CD4-positive, CD25-positive, alpha-beta regulatory T cell (primary cell): Measurements from ENCODE around the gene SF3B6. TPM values are rescaled to one million over a fixed set of nuclear protein-coding genes. Genes with fewer than 3 reads are reported as not detected.

Experiments used
- ATAC-seq, 2 donors: fragments of 150-1000 bp; cut with Tn5 transposase; one replicate each; pipeline ENCODE4 v1.10.0; 2021; ENCODE audit warnings: low read depth in 2 of 2, moderate number of reproducible peaks in 2 of 2, moderate library complexity in 1 of 2
- DNase-seq, 3 donors: peaks; one replicate each; pipeline versions ENCODE4 v3.0.0 to v3.0.0-alpha.2; 2012 to 2022; ENCODE audit warnings: mixed read lengths in 1 of 3
- H3K27ac ChIP-seq: one replicate; pipeline ENCODE4 v1.7.0; 2013; ENCODE audit warnings: mild to moderate bottlenecking, low read length; ENCODE audit not compliant: insufficient read depth, poor library complexity, severe bottlenecking
- H3K27me3 ChIP-seq: one replicate; pipeline ENCODE4 v1.7.0; 2013; ENCODE audit warnings: low read length; ENCODE audit not compliant: control insufficient read depth, insufficient read depth
- H3K36me3 ChIP-seq: one replicate; pipeline ENCODE4 v1.7.0; 2013; ENCODE audit warnings: mild to moderate bottlenecking, low read length, moderate library complexity; ENCODE audit not compliant: control insufficient read depth, insufficient read depth
- H3K4me1 ChIP-seq: 2 replicates; pipeline ENCODE4 v1.7.0; 2013; ENCODE audit warnings: mild to moderate bottlenecking, low read length; ENCODE audit not compliant: insufficient read depth, control insufficient read depth, poor library complexity, severe bottlenecking
- H3K4me3 ChIP-seq: one replicate; pipeline ENCODE4 v1.7.0; 2013; ENCODE audit warnings: low read depth, mild to moderate bottlenecking, low read length, moderate library complexity
- H3K9me3 ChIP-seq, 2 experiments: 1 replicate in 1 of 2; 2 replicates in 1 of 2; pipeline ENCODE4 v1.7.0; 2013; ENCODE audit warnings: low read length in 2 of 2, mild to moderate bottlenecking in 1 of 2, moderate library complexity in 1 of 2; ENCODE audit not compliant: control insufficient read depth in 2 of 2
- H3K27ac Mint-ChIP-seq, 3 donors: one replicate each; pipeline ENCODE4 v1.8.0; 2020 to 2022; ENCODE audit warnings: mild to moderate bottlenecking in 3 of 3, mixed read lengths in 3 of 3, moderate library complexity in 2 of 3
- H3K27me3 Mint-ChIP-seq: one replicate; pipeline ENCODE4 v1.8.0; 2022; ENCODE audit warnings: mild to moderate bottlenecking, mixed read lengths
- H3K36me3 Mint-ChIP-seq: one replicate; pipeline ENCODE4 v1.8.0; 2020; ENCODE audit warnings: mixed read lengths
- H3K4me1 Mint-ChIP-seq, 4 donors: one replicate each; pipeline ENCODE4 v1.8.0; 2020 to 2022; ENCODE audit warnings: mixed read lengths in 4 of 4, mild to moderate bottlenecking in 1 of 4
- H3K4me3 Mint-ChIP-seq, 4 donors: one replicate each; pipeline ENCODE4 v1.8.0; 2020 to 2022; ENCODE audit warnings: mild to moderate bottlenecking in 4 of 4, mixed read lengths in 4 of 4, moderate library complexity in 3 of 4
- H3K9me3 Mint-ChIP-seq, 7 donors: one replicate each; pipeline ENCODE4 v1.8.0; 2020 to 2022; ENCODE audit warnings: mixed read lengths in 7 of 7, mild to moderate bottlenecking in 3 of 7, moderate library complexity in 2 of 7
- polyA plus RNA-seq, 4 donors: library from polyadenylated mRNA; unstranded; fragments of 300-500 nt; fragmentation: Illumina TruSeq; gene quantifications; one replicate each; pipeline ENCODE4 v1.2.3, GENCODE V29; 2021
- total RNA-seq: library from RNA; stranded (reverse); gene quantifications from one replicate; pipeline ENCODE4 v1.2.3, GENCODE V29; 2022

SF3B6 gene
- total RNA-seq (62.3 TPM), polyA plus RNA-seq (100 to 1,000 TPM; 200 to 255 (median 224) TPM)

DNA sequence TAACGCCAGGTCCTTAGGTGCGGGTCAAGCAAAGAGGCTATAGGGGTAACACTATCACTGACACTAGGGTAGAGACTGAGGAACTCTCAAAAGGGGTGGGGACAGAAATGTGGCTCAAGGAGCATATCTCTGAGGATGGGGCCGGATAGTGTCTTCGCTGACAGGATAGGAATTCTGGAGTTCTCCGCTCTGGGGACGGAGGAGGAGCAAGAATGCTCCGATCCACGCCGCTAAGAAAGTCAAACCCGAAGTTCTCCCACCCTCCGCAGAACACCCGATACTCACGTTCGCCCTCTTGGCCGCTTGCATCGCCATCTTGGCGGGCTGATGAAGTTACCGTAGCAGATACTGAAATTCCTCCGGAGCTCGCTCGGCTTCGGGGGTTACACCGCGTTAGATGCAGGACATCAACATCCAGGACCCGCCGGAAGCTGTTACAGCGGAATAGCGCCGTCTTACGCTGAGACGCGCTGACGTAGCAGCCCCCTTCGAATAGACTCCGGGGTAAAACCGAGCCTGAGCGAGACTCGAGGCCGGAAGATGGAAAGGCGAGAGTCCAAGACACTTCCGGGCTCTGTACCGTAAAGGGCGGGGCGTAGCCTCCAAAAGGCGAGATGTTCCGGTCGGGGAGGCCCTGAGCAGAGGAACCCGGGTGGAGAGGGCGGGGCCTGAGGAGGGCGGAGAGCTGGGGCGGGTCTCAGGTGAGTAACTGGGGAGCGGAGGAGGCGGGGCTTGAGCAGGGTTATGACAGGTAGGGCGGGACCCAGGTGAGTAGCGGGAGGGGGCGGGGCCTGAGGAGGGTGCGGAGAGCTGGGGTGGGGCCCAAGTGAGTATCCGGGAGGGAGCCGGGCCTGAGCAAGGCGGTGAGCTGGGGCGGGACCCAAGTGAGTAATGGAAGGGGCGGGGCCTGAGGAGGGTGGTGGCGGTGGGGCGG lies at the start of gene SF3B6:
Gene SF3B6, minus strand, starts transcription at position 412 of the 934 bp plus-strand sequence. Its CDS starts 97 bp downstream, at position 315.
- Mint-ChIP-seq H3K9me3 (peaks cover 0 to 2% (median 0%) of the 10 kb centered on the region in 7 donors), H3K27me3 (no peaks in the 10 kb centered on the region), H3K4me1 (peaks cover 5 to 42% (median 26%) of the 10 kb centered on the region in 4 donors), H3K27ac (peak within 1 kb of the TSS; percentile 96 to 100 (median 99)), H3K4me3 (peak within 1 kb of the TSS; percentile 98 to 100 (median 98)), H3K36me3 (peaks cover 20% of the 10 kb centered on the region)
- H3K36me3 ChIP-seq, result peaks cover 25% of the 10 kb centered on the region
- peak within 1 kb of the TSS; percentile 90 for H3K4me3 ChIP-seq
- H3K9me3 ChIP-seq, result no peaks in the 10 kb centered on the region
- no peaks in the 10 kb centered on the region for H3K27me3 ChIP-seq
- H3K4me1 ChIP-seq, result peaks cover 17% of the 10 kb centered on the region
- ATAC-seq (peak; percentile 84 to 87), DNase-seq (peak; percentile 99 to 100 (median 100))
- peak within 1 kb of the TSS; percentile 88 for H3K27ac ChIP-seq

DNA sequence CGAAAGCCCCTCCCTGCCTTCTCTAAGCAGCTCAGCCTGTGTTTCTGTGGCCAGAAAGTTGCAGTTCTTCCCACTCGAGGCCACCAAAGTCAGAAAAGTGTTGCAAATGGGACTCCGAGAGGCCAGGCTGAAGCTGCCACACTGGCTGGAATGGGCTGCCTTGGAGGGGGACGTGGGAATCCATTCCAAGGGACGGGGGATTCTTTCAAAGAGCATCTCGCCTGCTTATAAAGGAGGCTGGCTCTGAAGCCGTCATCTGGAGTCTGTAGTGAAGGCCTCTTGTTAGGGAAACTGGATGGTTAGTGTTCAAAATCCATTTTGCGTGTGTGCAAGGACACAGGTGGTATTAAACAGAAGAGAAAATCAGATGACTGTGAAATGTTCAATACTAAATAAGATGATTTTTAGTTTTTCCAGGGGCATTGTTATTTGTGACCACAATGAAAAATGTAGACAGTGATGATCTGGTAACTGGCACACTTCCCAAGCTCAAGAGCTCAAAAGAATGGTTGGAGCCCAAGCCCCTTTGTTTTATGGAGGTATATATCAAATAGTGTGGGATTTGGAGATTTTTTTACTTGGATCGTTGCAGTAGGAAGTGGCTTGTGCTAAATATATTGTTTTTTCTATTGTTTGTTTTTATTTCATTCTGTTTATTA lies 47.9 kb upstream of the SF3B6 start:
- Histone ChIP-seq H3K4me1 (peaks cover 6% of the 10 kb centered on the region), H3K27me3 (no peaks in the 10 kb centered on the region), H3K4me3 (peak overlapping the region; percentile 68), H3K27ac (no peak overlapping the region), H3K9me3 (no peaks in the 10 kb centered on the region), H3K36me3 (no peaks in the 10 kb centered on the region)
- Mint-ChIP-seq H3K9me3 (no peaks in the 10 kb centered on the region), H3K4me3 (peak overlapping the region; percentile 70 to 92 (median 80)), H3K27me3 (peaks cover 4% of the 10 kb centered on the region), H3K4me1 (peaks cover 7 to 24% (median 16%) of the 10 kb centered on the region in 4 donors), H3K27ac (peak overlapping the region; percentile 11 to 40 (median 37)), H3K36me3 (no peaks in the 10 kb centered on the region)
- ATAC-seq (no peak), DNase-seq (no peak)

DNA sequence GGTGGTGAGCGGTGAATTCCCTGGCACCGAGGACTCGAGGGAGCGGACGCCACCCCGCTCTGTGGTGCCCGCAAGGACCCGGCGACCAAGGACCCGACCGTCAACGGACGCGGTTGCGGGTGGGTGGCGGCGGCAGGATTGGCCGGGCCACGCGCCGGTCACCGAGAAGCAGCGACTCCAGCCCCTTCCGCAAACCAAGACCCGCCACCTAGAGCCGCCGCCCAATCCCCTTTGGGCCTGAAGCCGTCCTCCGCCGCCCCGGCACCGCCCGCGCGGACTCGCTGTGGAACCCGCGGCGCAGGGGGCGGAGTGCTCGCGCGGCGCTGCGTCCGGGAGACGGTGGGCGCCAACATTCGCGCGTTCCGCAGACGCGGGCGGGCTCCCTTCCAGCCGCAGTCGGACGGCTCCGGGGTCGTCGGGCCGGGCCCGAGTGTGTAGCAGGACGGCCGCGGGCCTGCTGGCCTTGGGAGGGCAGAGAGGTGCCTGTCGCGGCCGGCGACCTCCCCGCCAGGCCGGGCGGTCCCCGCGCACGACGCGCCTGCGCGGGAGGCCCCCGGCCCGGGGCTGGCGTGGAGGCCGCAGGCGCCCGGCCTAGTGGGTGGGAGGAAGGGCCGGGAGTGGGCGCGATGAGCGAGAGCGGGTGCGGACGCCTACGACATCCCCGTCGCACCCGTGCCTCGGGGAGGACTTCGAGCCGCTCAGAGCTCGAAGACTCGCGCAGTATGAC lies 47.2 kb upstream of the SF3B6 start, which contains the start of the genes FAM228B and PFN4:
Gene FAM228B, plus strand, starts transcription at position 275 of the 727 bp plus-strand sequence. CDS start 893 bp downstream, outside the sequence.
Gene PFN4, minus strand, starts transcription at position 140 of the 727 bp plus-strand sequence. CDS start 799 bp downstream, outside the sequence.
- peaks cover 4% of the 10 kb centered on the region for H3K27me3 Mint-ChIP-seq
- peak within 1 kb of the TSS; percentile 85 to 94 (median 86) for H3K4me3 Mint-ChIP-seq
- H3K4me3 ChIP-seq, result peak within 1 kb of the TSS; percentile 68
- peaks cover 6% of the 10 kb centered on the region for H3K4me1 ChIP-seq
- DNase-seq (peak; percentile 22 to 79 (median 46)), ATAC-seq (peak; percentile 83 to 86)
- H3K27ac ChIP-seq, result no peak within 1 kb of the TSS
- H3K4me1 Mint-ChIP-seq, result peaks cover 9 to 24% (median 16%) of the 10 kb centered on the region in 4 donors
- peak within 1 kb of the TSS; percentile 11 to 55 (median 40) for H3K27ac Mint-ChIP-seq
- no peaks in the 10 kb centered on the region for H3K36me3 Mint-ChIP-seq
- H3K9me3 Mint-ChIP-seq, result no peaks in the 10 kb centered on the region
- no peaks in the 10 kb centered on the region for H3K9me3 ChIP-seq
- no peaks in the 10 kb centered on the region for H3K27me3 ChIP-seq
- no peaks in the 10 kb centered on the region for H3K36me3 ChIP-seq

GRCh38 chr2:24122366-24123194 lies 46.5 kb upstream of the SF3B6 start:
- H3K27ac ChIP-seq, result no peak overlapping the region
- no peaks in the 10 kb centered on the region for H3K36me3 Mint-ChIP-seq
- no peaks in the 10 kb centered on the region for H3K36me3 ChIP-seq
- peak in 1 of 3 donors; percentile 16 for DNase-seq
- H3K9me3 Mint-ChIP-seq, result no peaks in the 10 kb centered on the region
- H3K4me3 Mint-ChIP-seq, result peak overlapping the region; percentile 85 to 94 (median 86)
- peaks cover 6% of the 10 kb centered on the region for H3K4me1 ChIP-seq
- peaks cover 4% of the 10 kb centered on the region for H3K27me3 Mint-ChIP-seq
- H3K27ac Mint-ChIP-seq, result peak overlapping the region in 1 of 3 donors; percentile 55
- no peaks in the 10 kb centered on the region for H3K9me3 ChIP-seq
- peak overlapping the region; percentile 62 for H3K4me3 ChIP-seq
- ATAC-seq, result no peak
- H3K27me3 ChIP-seq, result no peaks in the 10 kb centered on the region
- H3K4me1 Mint-ChIP-seq, result peaks cover 12 to 24% (median 16%) of the 10 kb centered on the region in 4 donors

DNA sequence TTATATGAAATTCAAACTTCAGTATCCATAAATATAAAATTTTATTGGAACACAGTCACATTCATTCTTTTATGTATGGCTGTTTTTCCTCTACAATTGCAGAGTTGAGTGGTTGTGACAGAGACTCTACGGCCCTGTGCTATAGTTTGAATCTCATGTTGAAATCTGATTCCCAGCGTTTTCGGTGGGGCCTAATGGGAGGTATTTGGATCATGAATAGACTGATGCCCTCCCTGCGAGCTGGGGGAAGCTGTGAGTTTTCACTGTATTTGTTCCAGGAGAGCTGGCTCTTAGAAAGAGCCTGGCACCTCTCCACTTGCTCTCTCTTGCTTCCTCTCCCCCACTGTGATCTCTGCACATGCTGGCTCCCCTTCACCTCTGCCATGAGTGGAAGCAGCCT lies 45.3 kb upstream of the SF3B6 start:
- H3K36me3 Mint-ChIP-seq, result no peaks in the 10 kb centered on the region
- Histone ChIP-seq H3K4me3 (no peak overlapping the region), H3K36me3 (no peaks in the 10 kb centered on the region), H3K9me3 (no peaks in the 10 kb centered on the region), H3K27ac (no peak overlapping the region), H3K4me1 (peaks cover 6% of the 10 kb centered on the region), H3K27me3 (no peaks in the 10 kb centered on the region)
- no peaks in the 10 kb centered on the region for H3K9me3 Mint-ChIP-seq
- DNase-seq (no peak), ATAC-seq (no peak)
- H3K4me3 Mint-ChIP-seq, result peak overlapping the region in 2 of 4 donors; percentile 15 to 45
- peaks cover 12 to 24% (median 16%) of the 10 kb centered on the region in 4 donors for H3K4me1 Mint-ChIP-seq
- H3K27me3 Mint-ChIP-seq, result peaks cover 4% of the 10 kb centered on the region
- no peak overlapping the region for H3K27ac Mint-ChIP-seq

GRCh38 chr2:24121066-24121465 lies 44.9 kb upstream of the SF3B6 start:
- no peak overlapping the region for H3K4me3 ChIP-seq
- ATAC-seq (no peak), DNase-seq (no peak)
- peaks cover 6% of the 10 kb centered on the region for H3K4me1 ChIP-seq
- H3K27ac Mint-ChIP-seq, result no peak overlapping the region
- no peaks in the 10 kb centered on the region for H3K9me3 Mint-ChIP-seq
- H3K4me3 Mint-ChIP-seq, result peak overlapping the region in 3 of 4 donors; percentile 10 to 45 (median 15)
- H3K36me3 Mint-ChIP-seq, result no peaks in the 10 kb centered on the region
- no peak overlapping the region for H3K27ac ChIP-seq
- H3K27me3 Mint-ChIP-seq, result peaks cover 4% of the 10 kb centered on the region
- H3K27me3 ChIP-seq, result no peaks in the 10 kb centered on the region
- H3K9me3 ChIP-seq, result no peaks in the 10 kb centered on the region
- H3K4me1 Mint-ChIP-seq, result peaks cover 12 to 23% (median 15%) of the 10 kb centered on the region in 4 donors
- H3K36me3 ChIP-seq, result no peaks in the 10 kb centered on the region
